GM21515 (cell line): ENCODE results near the gene SRD5A1.
"Not testable (repeated sequence)": the region's sequence is repeated elsewhere in the genome, so short reads cannot be mapped to it uniquely, and the experiment has no call there.

ENCODE experiments used
- ATAC-seq: cut with Tn5 transposase; IDR thresholded peaks from one replicate; pipeline ENCODE4 v1.9.1; 2021; ENCODE audit not compliant: unreplicated experiment

SRD5A1 gene

DNA sequence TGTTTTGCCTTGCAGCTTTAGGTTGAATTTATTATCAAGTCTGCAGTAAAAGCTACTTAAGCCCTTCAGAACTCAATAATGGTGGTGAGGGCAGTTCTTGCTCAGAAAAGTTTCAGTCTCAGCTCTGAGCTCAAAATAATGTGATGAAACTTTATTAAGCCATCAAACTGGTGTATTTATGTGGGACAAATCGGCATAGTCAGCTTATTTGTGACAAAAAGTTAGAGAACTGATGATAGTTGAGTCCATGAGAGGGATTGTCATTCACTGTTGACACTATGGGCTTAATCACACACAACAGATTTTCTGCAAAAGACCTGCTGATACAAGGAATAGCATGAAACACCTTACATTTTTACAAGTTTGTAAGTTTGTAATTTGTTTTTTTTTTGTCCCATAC lies 9.4 kb downstream of the SRD5A1 start:
- ATAC-seq, result no peak

DNA sequence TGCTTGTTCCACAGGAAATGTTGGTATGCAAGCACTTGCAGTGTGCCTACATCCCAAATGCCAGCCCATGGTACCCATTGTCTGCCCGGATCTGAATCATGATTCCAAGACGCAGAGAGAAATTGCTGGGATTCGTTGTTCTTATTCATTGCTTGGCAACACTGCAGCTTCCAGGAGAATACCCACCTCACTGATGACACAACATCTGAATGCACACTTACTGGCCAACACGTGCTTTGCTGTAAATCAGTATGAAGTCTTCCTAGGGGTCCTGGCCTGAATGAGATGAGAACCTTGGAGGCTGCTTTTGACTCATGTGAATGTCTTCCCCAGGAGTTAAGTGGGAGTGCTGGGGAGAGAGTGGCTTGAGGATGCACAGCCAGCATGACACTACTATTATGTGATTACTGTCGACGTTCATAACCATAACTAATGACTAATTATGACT lies 11.6 kb downstream of the SRD5A1 start:
- ATAC-seq, result no peak

DNA sequence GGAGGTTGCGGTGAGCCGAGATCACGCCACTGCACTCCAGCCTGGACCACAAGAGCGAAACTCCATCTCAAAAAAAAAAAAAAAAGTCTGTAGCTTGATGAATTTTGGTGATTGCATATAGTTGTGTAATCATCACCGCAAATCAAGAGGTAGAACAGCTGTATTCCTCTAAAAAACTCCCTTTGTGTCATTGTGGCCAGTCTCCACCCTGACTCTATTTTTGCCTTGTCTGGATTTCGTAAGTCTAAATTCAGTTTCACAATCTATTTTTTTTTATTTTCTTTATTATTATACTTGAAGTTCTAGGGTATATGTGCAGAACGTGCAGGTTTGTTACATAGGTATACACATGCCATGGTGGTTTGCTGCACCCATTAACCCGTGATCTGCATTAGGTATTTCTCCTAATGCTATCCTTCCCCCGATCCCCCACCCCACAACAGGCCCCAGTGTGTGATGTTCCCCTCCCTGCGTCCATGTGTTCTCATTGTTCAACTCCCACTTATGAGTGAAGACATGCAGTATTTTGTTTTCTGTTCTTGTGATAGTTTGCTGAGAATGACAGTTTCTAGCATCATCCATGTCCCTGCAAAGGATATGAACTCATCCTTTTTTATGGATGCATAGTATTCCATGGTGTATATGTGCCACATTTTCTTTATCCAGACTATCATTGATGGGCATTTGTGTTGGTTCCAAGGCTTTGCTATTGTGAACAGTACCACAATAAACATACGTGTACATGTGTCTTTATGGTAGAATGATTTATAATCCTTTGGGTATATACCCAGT lies 12.5 kb downstream of the SRD5A1 start:
- ATAC-seq, result not testable (repeated sequence)

DNA sequence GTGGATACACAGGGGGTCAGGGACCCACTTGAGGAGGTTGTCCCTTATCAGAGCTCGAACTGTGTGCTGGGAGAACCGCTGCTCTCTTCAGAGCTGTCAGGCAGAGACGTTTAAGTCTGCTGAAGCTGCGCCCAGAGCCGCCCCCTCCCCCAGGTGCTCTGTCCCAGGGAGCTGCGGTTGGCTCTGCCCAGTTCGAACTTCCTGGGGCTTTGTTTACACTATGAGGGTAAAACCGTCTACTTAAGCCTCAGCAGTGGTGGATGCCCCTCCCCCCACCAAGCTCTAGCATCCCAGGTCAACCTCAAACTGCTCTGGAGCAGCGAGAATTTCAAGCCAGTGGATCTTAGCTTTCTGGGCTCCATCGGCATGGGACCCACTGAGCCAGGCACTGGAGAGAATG lies 15.9 kb downstream of the SRD5A1 start:
- ATAC-seq, result no peak

DNA sequence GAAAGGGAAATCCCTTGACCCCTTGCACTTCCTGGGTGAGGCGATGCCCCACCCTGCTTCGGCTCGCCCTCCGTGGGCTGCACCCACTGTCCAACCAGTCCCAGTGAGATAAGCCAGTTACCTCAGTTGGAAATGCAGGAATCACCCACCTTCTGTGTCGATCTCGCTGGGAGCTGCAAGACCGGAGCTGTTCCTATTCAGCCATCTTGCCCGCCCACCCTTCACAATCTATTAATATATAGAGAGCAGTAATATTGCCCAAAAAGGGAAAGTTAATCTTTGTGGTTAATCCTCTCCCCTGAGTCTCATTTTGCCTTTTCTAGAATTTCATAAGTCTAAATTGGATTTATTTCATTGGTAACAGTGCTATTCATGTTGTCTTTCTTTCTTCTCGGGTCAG lies 16.4 kb downstream of the SRD5A1 start:
- no peak for ATAC-seq

DNA sequence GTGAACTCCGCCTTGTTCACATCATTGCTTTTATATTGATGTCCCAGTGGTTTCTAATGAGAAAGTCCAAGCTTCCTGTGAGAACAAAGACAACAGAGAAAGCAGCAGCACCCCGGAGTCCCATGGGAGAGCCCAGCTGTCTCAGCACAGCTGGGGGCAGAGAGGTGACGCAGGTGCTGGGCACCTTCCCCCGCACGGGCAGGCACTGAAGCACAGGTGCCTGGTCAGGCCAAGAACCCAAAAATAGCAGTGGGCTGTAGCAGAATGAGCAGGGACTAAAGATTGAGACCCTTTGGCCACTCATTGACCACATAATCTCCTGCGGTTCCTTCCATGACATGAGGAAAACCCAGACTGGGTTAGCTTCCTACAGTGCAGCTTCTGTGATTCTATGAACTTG lies 18.8 kb downstream of the SRD5A1 start:
- ATAC-seq, result peak; percentile 83

DNA sequence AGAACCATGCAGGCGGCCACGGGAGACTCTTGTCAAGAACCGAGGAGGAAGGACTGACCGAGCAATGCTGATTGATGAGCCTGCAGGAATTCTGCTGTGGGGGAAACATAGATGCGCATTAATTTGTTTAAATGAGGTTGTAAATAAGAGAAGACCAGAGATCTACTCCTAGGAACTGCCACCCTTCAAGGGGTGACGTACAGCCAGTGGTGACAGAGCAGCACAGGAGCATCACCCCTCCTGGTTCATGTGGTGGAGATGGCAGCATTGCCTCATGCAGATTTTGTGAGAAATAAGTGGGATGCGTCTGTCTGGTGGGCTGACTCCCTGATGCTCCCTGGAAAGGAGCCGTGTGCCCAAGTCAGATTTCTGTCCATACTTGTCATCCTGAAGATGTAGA lies 22.2 kb downstream of the SRD5A1 start:
- ATAC-seq, result no peak

DNA sequence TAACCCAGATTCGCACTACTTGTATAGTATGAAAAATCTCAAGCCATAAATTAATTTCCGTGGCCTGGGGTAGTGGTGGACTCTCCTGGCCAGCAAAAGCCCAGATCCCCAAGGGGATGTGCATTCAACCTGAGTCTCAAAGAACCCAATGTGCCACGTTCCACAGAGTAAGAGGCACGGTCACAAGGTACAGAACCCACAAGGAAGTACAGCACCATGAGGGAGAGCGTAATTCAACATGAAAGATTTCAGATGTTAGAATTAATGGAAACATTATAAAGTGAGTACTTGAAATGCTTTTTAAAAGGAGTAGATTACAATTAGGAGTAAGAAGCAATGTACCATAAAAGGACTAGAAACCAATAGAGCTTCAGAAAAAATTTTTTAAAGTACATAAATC lies 23.4 kb downstream of the SRD5A1 start:
- ATAC-seq, result no peak

DNA sequence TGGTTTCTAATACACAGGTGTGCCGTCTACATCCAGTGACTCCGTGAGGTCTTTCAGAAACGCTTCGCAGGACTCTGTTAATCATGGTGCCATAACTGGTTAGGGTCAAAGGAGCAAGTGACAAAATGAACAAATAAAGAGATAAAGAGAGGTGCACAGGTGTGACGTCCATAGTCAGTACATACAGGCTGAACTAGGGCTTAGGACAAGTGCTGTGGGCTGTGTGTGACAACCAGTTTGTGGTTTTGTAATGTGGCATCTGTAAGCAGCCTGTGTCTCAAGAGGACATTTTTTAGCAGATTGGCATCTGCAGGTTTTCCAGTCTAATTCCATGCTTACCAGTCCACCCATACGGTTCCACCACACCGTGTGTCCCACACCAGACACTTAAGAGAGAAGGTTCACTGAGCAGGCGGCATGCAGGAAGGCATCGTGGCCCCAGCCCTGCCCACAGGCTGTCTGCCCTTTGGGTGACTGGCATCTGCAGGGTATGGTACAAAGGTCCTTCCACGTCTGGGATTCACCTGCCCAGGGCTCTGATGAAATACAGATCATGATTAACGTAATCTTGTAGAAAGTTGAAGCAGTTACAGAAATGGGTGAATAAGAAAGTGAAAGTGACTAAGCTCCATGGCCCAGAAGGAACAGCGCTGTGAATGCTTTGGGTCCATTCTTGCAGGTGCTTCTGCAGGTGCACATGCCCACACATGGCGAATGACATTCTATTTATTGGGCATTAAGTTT lies 26.9 kb downstream of the SRD5A1 start:
- peak; percentile 72 for ATAC-seq

DNA sequence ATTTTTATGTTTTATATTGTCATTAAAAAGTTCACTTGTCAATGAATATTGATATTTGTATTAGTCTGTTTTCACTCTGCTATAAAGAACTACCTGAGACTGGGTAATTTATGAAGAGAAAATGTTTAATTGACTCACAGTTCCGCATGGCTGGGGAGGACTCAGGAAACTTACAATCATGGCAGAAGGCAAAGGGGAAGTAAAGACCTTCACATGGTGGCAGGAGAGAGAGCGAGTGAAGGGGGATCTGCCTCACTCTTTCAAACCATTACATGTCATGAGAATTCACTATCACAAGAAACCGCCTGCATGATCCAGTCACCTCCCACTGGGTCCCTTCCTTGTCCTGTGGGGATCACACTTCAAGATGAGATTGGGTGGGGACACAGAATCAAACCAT lies 27.4 kb downstream of the SRD5A1 start:
- peak; percentile 63 for ATAC-seq

DNA sequence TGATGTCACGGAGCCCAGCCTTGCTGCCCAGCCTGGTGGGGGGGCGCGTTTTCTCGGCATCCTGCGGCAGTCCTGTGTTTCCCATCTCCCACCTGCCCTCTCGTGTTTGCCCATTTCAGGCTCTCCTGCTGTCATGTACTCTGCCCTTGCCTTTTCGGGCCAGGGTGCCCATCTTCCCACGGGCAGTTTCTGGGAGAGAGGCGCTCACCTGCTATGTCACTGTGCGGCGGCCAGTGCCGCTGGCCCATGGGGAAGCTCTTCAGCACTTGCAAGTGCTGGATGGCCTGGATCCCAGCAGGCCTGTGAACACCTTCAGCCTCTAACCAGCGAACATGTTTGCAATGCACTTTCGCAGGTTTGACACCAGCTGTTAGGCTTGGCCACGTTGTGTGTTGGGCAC lies 33.5 kb downstream of the SRD5A1 start:
- no peak for ATAC-seq

DNA sequence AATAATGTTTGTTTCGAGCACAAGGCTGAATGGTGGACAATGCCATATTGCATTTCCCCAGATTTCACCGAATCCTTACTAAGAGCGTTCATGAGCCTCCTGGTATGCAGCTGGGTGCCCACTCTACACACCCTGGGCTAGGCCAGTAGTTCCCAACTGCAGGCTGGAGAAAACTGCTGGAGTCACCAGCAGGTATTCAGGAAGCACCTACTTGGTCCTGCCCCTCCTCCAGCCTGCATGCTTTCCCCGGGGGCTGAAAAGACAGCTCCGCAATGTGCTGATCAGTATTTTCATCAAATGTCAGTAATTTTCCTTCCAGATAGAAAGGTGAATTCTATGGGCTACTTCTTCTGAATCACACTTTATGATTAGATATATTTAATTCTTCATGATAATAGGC lies 34.4 kb downstream of the SRD5A1 start:
- no peak for ATAC-seq

DNA sequence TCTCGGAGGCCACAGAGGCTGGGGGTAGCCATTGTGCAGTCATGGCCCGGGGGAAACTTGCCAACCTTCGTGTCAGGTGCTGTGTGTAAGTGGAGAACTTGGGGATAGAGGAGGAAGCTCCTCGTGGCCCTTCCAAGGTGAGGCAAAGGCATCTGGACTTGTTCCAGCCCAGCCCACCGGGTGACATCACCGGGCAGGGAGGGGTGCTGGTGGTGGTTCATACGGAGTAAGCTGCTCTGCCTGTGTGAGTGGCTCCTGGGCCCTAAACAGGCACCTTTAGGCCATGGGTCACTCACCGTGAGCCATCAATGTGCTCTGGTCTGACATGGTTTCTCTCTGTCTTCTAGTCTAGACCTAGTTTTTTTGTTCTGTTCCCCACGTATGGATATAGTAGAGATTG lies 35.5 kb downstream of the SRD5A1 start:
- not testable (repeated sequence) for ATAC-seq

DNA sequence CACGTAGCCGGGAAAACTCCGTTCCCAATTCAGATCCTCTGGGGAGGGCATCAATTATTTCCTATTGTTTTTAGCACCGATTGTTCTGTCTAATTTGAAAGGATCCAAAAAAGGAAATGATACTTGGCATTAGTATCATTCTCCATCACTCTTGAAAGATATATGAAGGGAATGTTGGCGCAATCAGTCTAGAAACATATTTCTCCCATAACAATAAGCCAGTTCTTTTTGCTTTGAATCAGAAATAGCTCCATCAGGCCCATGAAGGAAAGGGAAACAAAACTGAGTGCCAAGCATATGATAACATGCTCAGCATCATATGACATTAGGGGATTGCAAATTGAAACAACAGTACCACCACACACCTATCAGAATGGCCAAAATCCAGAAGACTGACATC lies 39.8 kb downstream of the SRD5A1 start:
- ATAC-seq, result no peak

DNA sequence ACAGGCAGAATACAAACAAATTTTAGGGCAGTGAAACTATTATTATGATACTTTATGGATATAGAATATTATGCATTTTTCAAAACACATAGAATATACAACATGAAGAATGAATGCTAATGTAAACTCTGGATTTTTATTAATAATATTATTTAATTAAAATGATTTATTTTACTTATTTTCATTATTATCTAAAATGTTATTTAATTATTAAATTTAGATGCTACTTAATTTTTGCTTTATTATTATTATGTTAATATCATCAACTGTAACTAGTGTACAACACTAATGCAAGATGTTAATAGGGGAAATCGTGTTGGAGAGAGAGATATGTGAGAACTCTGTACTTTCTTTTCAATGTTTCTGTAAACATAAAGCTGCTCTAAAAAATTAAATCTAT lies 40.7 kb downstream of the SRD5A1 start:
- no peak for ATAC-seq

DNA sequence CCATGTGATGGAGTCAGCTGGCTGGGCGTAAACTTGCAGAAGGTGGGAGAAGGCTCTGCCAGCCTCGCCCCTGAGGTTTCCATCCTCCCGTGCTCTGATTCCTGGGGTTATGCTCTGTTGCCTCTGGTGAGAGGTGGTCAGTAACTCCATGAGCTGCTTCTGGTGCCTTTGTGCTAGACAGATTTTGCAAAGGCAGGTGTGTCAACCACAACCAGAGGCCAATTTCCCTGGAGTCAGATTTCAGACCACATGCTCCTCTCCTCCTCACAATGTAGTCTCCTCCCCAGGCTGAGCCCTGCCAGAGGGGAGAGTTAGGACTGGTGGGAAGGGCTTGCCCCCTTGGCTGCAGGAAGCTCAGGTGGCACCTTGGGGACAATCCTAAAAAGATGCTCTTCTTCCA lies 41.2 kb downstream of the SRD5A1 start:
- no peak for ATAC-seq

DNA sequence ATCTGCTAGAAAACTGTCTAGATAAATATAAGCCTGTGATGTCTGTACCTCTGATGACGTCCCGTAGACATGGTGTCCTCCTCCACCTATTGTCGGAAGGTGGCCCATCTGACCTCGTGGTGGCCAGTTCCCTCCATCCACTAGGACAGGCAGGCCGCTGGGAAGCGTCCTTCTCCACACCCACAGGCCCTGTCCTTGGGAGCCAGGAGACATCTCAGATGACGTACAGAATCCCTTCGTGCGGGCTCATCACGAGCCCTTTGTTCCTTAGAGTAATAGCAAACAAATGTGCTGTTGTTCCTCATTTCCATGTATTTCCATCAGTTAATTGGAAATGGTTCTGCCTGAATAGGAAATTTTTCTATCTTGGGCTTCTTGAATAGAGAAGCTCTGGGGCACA lies 41.6 kb downstream of the SRD5A1 start:
- ATAC-seq, result no peak

DNA sequence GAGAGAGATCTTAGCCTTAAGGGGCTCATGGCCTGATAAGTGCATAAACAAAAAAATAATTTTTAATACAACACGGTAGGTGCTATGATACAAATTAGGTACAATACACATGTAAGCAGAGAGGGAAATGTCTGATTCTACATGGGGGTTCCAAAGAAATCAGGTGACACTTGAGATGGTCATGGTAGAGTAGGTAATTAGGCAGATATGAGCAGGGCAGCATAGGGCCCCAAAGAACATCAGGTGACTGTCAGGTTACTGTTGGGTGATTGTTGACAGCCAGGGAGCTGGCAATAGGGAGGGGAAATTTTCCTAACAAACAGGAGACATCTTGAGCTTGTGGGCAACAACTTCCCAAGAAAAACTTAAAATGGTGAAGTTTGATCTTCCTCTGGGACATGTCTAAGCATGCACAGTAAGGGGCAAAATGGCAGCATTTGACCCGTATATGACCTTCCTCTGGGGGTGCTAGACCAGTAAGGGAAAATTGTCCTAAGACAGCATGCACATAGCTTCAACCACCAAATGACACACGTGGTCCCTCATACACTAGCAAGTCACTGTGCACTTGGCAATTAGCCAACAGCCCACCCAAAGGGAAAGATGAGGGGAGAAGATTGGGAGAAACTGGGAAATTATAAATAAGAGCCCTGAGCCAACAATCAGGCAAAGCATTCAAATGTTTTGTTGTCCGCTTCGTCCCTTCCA lies 42.7 kb downstream of the SRD5A1 start:
- ATAC-seq, result no peak

DNA sequence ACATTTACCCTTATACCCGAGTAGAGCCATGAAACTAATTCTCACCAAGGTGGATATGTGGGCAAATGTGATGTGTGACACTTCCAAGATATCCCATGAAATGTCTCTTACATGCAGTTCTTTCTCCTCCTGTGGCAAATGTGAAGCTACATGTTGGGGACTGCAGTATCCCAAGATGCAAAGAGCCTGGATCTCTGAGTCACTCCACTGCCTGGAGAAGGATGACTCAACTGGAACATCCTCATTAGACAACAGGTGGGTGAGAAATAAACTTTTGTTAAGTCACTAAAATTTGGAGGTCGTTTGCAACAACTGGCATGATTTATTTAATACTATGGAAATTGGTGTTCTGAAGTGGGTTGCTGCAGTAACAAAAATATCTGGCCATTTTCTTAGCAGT lies 43.5 kb downstream of the SRD5A1 start:
- ATAC-seq, result no peak

DNA sequence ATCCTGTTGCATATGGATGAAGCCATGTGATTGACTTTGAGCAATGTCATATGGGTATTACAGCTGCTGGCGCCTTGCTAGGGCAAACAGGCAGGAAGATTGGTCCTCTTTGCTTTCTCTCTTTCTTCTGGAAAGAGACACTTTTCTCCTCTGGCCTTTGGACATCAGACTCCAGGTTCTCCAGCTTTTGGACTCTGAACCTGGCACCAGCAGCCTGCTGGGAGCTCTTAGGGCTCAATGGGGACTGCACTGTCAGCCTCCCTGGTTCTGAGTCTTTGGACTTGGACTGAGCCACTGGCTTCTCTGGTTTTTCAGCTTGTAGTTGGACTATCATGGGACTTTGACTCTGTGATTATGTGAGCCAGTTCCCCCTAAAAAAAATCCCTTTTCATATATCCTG lies 45.1 kb downstream of the SRD5A1 start:
- ATAC-seq, result no peak

DNA sequence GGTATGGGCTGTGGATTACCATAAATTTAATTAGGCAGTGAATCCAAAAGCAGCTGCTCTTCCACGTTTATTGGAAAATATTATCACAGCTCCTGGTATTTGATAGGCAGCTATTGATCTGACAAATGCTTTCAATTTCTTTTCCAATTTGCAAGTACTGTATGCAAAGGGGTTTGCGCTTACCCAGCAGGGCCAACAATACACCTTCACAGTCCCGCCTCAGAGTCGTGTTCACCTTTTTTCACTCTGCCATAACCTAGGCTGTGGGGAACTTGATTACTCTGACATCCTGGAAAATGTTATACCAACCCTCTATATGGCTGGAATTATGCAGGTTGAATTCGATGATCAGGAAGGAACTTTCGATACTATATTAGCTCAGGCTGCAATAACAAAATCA lies 47.7 kb downstream of the SRD5A1 start:
- ATAC-seq, result no peak

DNA sequence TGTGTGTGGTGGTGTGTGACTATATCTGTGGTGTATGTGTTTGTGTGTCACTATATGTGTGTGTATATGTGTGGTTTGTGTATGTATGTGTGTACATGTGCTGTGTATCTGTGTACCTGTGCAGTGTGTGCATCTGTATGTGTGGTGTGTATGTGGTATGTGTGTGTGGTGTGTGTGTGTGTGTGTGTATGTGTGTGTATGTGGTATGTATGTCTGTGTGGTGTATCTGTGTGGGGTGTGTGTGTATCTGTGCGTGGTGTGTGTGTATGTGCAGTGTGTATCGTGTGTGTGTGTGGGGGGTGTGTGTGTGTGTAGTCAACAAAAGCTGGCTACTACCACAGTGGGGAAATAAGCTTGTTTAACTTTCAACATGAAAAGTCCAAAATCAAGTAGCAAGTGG lies 48.4 kb downstream of the SRD5A1 start:
- ATAC-seq, result no peak
